HEK293 (cell line): Measurements from ENCODE around the gene RBM10.

ENCODE experiments used
- CTCF ChIA-PET: fragments of 350-600 bp; formaldehyde crosslinking; extraction: SDS; loops from one replicate; lab custom pipeline; 2021; ENCODE audit warnings: antibody characterized with exemption; lab: Yijun Ruan, JAX
- POLR2A ChIA-PET: fragments of 300-600 bp; formaldehyde crosslinking; extraction: SDS; loops from one replicate; lab custom pipeline; 2020; ENCODE audit warnings: antibody characterized with exemption, inconsistent platforms; lab: Yijun Ruan, JAX
- H3K27ac ChIP-seq: fragments of 200-500 bp; sonication (Bioruptor generic); 2 replicates; pipeline ENCODE4 v1.5.1; 2014; ENCODE audit warnings: low read depth, low read length, control low read depth, inconsistent platforms; ENCODE audit errors: extremely low read depth
- H3K36me3 ChIP-seq, 2 experiments: fragments of 200-500 bp in 1 of 2; sonication (Bioruptor generic) in 1 of 2; 1 replicate in 1 of 2; 2 replicates in 1 of 2; pipeline ENCODE4 v1.5.1; 2014 to 2017; ENCODE audit warnings: inconsistent platforms in 2 of 2, low read length in 2 of 2; ENCODE audit not compliant: control insufficient read depth in 2 of 2, insufficient read depth in 1 of 2
- H3K4me1 ChIP-seq: fragments of 200-500 bp; sonication (Bioruptor generic); 2 replicates; pipeline ENCODE4 v1.5.1; 2014; ENCODE audit warnings: mild to moderate bottlenecking, low read length, inconsistent platforms; ENCODE audit not compliant: control insufficient read depth, insufficient read depth
- H3K4me3 ChIP-seq: 2 replicates; pipeline ENCODE4 v1.5.1; 2011; ENCODE audit warnings: low read depth, mild to moderate bottlenecking, control low read depth, low read length, moderate library complexity
- H3K9me3 ChIP-seq: fragments of 200-500 bp; sonication (Bioruptor generic); 2 replicates; pipeline ENCODE4 v1.5.1; 2014; ENCODE audit warnings: low read depth, low read length, inconsistent platforms; ENCODE audit not compliant: control insufficient read depth, insufficient read depth
- BCL6B ChIP-seq: fragments of 450-650 bp; formaldehyde crosslinking; IDR thresholded peaks from 2 replicates; pipeline ENCODE4 v1.5.1; 2017; ENCODE audit warnings: missing biosample characterization, missing genetic modification characterization
- IKZF3 ChIP-seq: fragments of 450-650 bp; IDR thresholded peaks from 2 replicates; pipeline ENCODE4 v1.5.0; 2018; ENCODE audit warnings: missing biosample characterization, mild to moderate bottlenecking, missing genetic modification characterization, moderate library complexity
- PBX3 ChIP-seq: sonication (generic); formaldehyde crosslinking; IDR thresholded peaks from 2 replicates; pipeline ENCODE4 v1.8.1; 2022; ENCODE audit warnings: mild to moderate bottlenecking, moderate library complexity, missing genetic modification reagents
- SP2 ChIP-seq: fragments of 450-650 bp; formaldehyde crosslinking; IDR thresholded peaks from 2 replicates; pipeline ENCODE4 v1.5.1; 2016; ENCODE audit warnings: missing biosample characterization, missing genetic modification characterization
- SP3 ChIP-seq: fragments of 450-650 bp; formaldehyde crosslinking; IDR thresholded peaks from 2 replicates; pipeline ENCODE4 v1.5.1; 2016; ENCODE audit warnings: missing biosample characterization, missing genetic modification characterization
- YY1 ChIP-seq: fragments of 450-650 bp; formaldehyde crosslinking; IDR thresholded peaks from 2 replicates; pipeline ENCODE4 v1.5.1; 2018; ENCODE audit warnings: missing biosample characterization, missing genetic modification characterization
- ZBTB17 ChIP-seq: fragments of 450-650 bp; formaldehyde crosslinking; IDR thresholded peaks from 2 replicates; pipeline ENCODE4 v1.5.1; 2016; ENCODE audit warnings: missing biosample characterization, missing genetic modification characterization
- ZBTB20 ChIP-seq: fragments of 450-650 bp; formaldehyde crosslinking; IDR thresholded peaks from 2 replicates; pipeline ENCODE4 v1.5.1; 2016; ENCODE audit warnings: missing biosample characterization, missing genetic modification characterization
- ZBTB8A ChIP-seq: fragments of 450-650 bp; formaldehyde crosslinking; IDR thresholded peaks from 2 replicates; pipeline ENCODE4 v1.5.1; 2016; ENCODE audit warnings: missing biosample characterization, missing genetic modification characterization
- ZEB2 ChIP-seq: fragments of 450-650 bp; formaldehyde crosslinking; IDR thresholded peaks from 2 replicates; pipeline ENCODE4 v1.5.1; 2016; ENCODE audit warnings: missing biosample characterization, missing genetic modification characterization
- ZFHX2 ChIP-seq: fragments of 450-650 bp; formaldehyde crosslinking; conservative IDR thresholded peaks from 2 replicates; pipeline ENCODE4 v1.5.1; 2016; ENCODE audit warnings: missing biosample characterization, missing genetic modification characterization
- ZNF2 ChIP-seq: fragments of 450-650 bp; formaldehyde crosslinking; IDR thresholded peaks from 2 replicates; pipeline ENCODE4 v1.5.1; 2016; ENCODE audit warnings: missing biosample characterization, missing genetic modification characterization
- ZNF23 ChIP-seq: fragments of 450-650 bp; formaldehyde crosslinking; IDR thresholded peaks from 2 replicates; pipeline ENCODE4 v1.5.1; 2016; ENCODE audit warnings: missing biosample characterization, missing genetic modification characterization, borderline replicate concordance
- ZNF335 ChIP-seq: fragments of 450-650 bp; formaldehyde crosslinking; conservative IDR thresholded peaks from 2 replicates; pipeline ENCODE4 v1.5.1; 2016; ENCODE audit warnings: missing biosample characterization, missing genetic modification characterization
- ZNF391 ChIP-seq: fragments of 450-650 bp; formaldehyde crosslinking; IDR thresholded peaks from 2 replicates; pipeline ENCODE4 v1.5.1; 2016; ENCODE audit warnings: low read depth, missing biosample characterization, missing genetic modification characterization, borderline replicate concordance
- ZNF394 ChIP-seq: fragments of 450-650 bp; formaldehyde crosslinking; IDR thresholded peaks from 2 replicates; pipeline ENCODE4 v1.5.1; 2016; ENCODE audit warnings: missing biosample characterization, missing genetic modification characterization, mild to moderate bottlenecking, moderate library complexity, borderline replicate concordance
- ZNF426 ChIP-seq: fragments of 450-650 bp; formaldehyde crosslinking; IDR thresholded peaks from 2 replicates; pipeline ENCODE4 v1.5.1; 2017; ENCODE audit warnings: missing biosample characterization, missing genetic modification characterization, mild to moderate bottlenecking, inconsistent platforms, moderate library complexity
- ZNF501 ChIP-seq: fragments of 450-650 bp; formaldehyde crosslinking; IDR thresholded peaks from 2 replicates; pipeline ENCODE4 v1.5.1; 2016; ENCODE audit warnings: missing biosample characterization, missing genetic modification characterization
- ZNF558 ChIP-seq: fragments of 450-650 bp; formaldehyde crosslinking; IDR thresholded peaks from 2 replicates; pipeline ENCODE4 v1.5.1; 2016; ENCODE audit warnings: missing biosample characterization, missing genetic modification characterization
- ZNF600 ChIP-seq: fragments of 450-650 bp; formaldehyde crosslinking; IDR thresholded peaks from 2 replicates; pipeline ENCODE4 v1.5.1; 2016; ENCODE audit warnings: missing biosample characterization, missing genetic modification characterization
- ZNF610 ChIP-seq: fragments of 450-650 bp; formaldehyde crosslinking; IDR thresholded peaks from 2 replicates; pipeline ENCODE4 v1.5.1; 2016; ENCODE audit warnings: missing biosample characterization, missing genetic modification characterization, borderline replicate concordance
- ZNF629 ChIP-seq: fragments of 450-650 bp; formaldehyde crosslinking; IDR thresholded peaks from 2 replicates; pipeline ENCODE4 v1.5.1; 2017; ENCODE audit warnings: missing biosample characterization, missing genetic modification characterization
- ZNF76 ChIP-seq: fragments of 450-650 bp; formaldehyde crosslinking; IDR thresholded peaks from 2 replicates; pipeline ENCODE4; 2016; ENCODE audit warnings: low read depth, missing biosample characterization, missing genetic modification characterization, borderline replicate concordance
- ZNF777 ChIP-seq: fragments of 450-650 bp; formaldehyde crosslinking; IDR thresholded peaks from 2 replicates; pipeline ENCODE4 v1.5.1; 2017; ENCODE audit warnings: missing biosample characterization, missing genetic modification characterization, borderline replicate concordance
- ZNF791 ChIP-seq: fragments of 450-650 bp; formaldehyde crosslinking; IDR thresholded peaks from 2 replicates; pipeline ENCODE4 v1.5.1; 2016; ENCODE audit warnings: missing biosample characterization, missing genetic modification characterization
- ZXDB ChIP-seq: fragments of 450-650 bp; formaldehyde crosslinking; IDR thresholded peaks from 2 replicates; pipeline ENCODE4 v1.5.1; 2016; ENCODE audit warnings: missing biosample characterization, missing genetic modification characterization
- TF ChIP-seq, protein P1 (sequence below): fragments of 450-650 bp; formaldehyde crosslinking; conservative IDR thresholded peaks from 2 replicates; pipeline ENCODE4 v1.5.1; 2016; ENCODE audit warnings: low read depth, missing biosample characterization, missing genetic modification characterization
- TF ChIP-seq, protein P2 (sequence below): fragments of 450-650 bp; formaldehyde crosslinking; IDR thresholded peaks from 2 replicates; pipeline ENCODE4 v1.5.1; 2017; ENCODE audit warnings: missing biosample characterization, mild to moderate bottlenecking, missing genetic modification characterization, moderate library complexity

Gene RBM10

GRCh38 chrX:47190445-47191269, 45.6 kb downstream of the RBM10 start:
- peaks cover 0 to 26% of the 10 kb centered on the region in 2 experiments; a peak in 2 of 3 replicates for H3K36me3 ChIP-seq
- CTCF ChIA-PET: interaction anchor here (0.6 to 2.1 kb wide), 5 partner anchors 159 to 555 kb away, joined by 3 to 11 read pairs (median 4); no protein-coding TSS in a partner anchor
- H3K27ac ChIP-seq: no peak overlapping the region; the same call in 1 of the 2 replicates
- H3K4me3 ChIP-seq: peak overlapping the region; percentile 49
- POLR2A ChIA-PET: interaction anchor here (0.7 to 2.4 kb wide), 9 partner anchors 10 to 460 kb away, joined by 3 to 26 read pairs (median 5); partner anchors contain the start of genes ELK1, NDUFB11 and RBM10
- peaks cover 7% of the 10 kb centered on the region; the same call in 1 of the 2 replicates for H3K4me1 ChIP-seq
- no peaks in the 10 kb centered on the region for H3K9me3 ChIP-seq
- TF ChIP-seq ZNF426 (tag by site-specific recombination) (no peak), ZNF629 (tag by site-specific recombination) (peak; percentile 60), ZXDB (tag by site-specific recombination) (peak; percentile 97), ZNF2 (tag by site-specific recombination) (peak; percentile 60; the same call in 1 of the 2 replicates), BCL6B (tag by site-specific recombination) (no peak), PBX3 (CRISPR knock-in tag) (peak; percentile 62; the same call in 1 of the 2 replicates), YY1 (0 out of 2 replicates have a peak, but pooled peaks have one; percentile 36), IKZF3 (tag by site-specific recombination) (peak; percentile 32; the same call in 1 of the 2 replicates), ZNF501 (tag by site-specific recombination) (peak; percentile 74; the same call in 1 of the 2 replicates), ZNF791 (tag by site-specific recombination) (no peak), ZBTB8A (tag by site-specific recombination) (peak; percentile 77), ZNF335 (tag by site-specific recombination) (peak; percentile 74), SP2 (tag by site-specific recombination) (peak; percentile 46), ZEB2 (tag by site-specific recombination) (peak; percentile 66), ZNF23 (tag by site-specific recombination) (no peak), ZNF600 (tag by site-specific recombination) (peak; percentile 71), SP3 (tag by site-specific recombination) (peak; percentile 60), ZNF391 (peak; percentile 69; the same call in 1 of the 2 replicates), ZNF394 (tag by site-specific recombination) (peak; percentile 48; the same call in 1 of the 2 replicates), ZNF610 (0 out of 2 replicates have a peak, but pooled peaks have one; percentile 46), ZBTB17 (tag by site-specific recombination) (peak; percentile 86), ZNF558 (tag by site-specific recombination) (no peak), ZFHX2 (0 out of 2 replicates have a peak, but pooled peaks have one; percentile 11), ZNF777 (tag by site-specific recombination) (peak; percentile 19; the same call in 1 of the 2 replicates), ZBTB20 (tag by site-specific recombination) (peak; percentile 76), ZNF76 (tag by site-specific recombination) (peak; percentile 84; the same call in 1 of the 2 replicates)
- TF ChIP-seq, protein P1, sequence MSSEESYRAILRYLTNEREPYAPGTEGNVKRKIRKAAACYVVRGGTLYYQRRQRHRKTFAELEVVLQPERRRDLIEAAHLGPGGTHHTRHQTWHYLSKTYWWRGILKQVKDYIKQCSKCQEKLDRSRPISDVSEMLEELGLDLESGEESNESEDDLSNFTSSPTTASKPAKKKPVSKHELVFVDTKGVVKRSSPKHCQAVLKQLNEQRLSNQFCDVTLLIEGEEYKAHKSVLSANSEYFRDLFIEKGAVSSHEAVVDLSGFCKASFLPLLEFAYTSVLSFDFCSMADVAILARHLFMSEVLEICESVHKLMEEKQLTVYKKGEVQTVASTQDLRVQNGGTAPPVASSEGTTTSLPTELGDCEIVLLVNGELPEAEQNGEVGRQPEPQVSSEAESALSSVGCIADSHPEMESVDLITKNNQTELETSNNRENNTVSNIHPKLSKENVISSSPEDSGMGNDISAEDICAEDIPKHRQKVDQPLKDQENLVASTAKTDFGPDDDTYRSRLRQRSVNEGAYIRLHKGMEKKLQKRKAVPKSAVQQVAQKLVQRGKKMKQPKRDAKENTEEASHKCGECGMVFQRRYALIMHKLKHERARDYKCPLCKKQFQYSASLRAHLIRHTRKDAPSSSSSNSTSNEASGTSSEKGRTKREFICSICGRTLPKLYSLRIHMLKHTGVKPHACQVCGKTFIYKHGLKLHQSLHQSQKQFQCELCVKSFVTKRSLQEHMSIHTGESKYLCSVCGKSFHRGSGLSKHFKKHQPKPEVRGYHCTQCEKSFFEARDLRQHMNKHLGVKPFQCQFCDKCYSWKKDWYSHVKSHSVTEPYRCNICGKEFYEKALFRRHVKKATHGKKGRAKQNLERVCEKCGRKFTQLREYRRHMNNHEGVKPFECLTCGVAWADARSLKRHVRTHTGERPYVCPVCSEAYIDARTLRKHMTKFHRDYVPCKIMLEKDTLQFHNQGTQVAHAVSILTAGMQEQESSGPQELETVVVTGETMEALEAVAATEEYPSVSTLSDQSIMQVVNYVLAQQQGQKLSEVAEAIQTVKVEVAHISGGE (tag by site-specific recombination): peak; percentile 52
- TF ChIP-seq, protein P2, sequence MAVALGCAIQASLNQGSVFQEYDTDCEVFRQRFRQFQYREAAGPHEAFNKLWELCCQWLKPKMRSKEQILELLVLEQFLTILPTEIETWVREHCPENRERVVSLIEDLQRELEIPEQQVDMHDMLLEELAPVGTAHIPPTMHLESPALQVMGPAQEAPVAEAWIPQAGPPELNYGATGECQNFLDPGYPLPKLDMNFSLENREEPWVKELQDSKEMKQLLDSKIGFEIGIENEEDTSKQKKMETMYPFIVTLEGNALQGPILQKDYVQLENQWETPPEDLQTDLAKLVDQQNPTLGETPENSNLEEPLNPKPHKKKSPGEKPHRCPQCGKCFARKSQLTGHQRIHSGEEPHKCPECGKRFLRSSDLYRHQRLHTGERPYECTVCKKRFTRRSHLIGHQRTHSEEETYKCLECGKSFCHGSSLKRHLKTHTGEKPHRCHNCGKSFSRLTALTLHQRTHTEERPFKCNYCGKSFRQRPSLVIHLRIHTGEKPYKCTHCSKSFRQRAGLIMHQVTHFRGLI (tag by site-specific recombination): no peak
